MM.1S (cell line): ENCODE measurements around the gene ANKRD44.

Source experiments
- EZH2phosphoT487 ChIP-seq: fragments of 300-600 bp; sonication (generic); IDR thresholded peaks from 2 replicates; pipeline ENCODE4 v1.6.1; 2018; ENCODE audit warnings: antibody characterized with exemption, low read length
- TF ChIP-seq, protein P1 (sequence below): fragments of 300-600 bp; sonication (generic); IDR thresholded peaks from 2 replicates; pipeline ENCODE4 v1.5.1; 2016; ENCODE audit warnings: antibody characterized with exemption, low read length, mixed read lengths

DNA sequence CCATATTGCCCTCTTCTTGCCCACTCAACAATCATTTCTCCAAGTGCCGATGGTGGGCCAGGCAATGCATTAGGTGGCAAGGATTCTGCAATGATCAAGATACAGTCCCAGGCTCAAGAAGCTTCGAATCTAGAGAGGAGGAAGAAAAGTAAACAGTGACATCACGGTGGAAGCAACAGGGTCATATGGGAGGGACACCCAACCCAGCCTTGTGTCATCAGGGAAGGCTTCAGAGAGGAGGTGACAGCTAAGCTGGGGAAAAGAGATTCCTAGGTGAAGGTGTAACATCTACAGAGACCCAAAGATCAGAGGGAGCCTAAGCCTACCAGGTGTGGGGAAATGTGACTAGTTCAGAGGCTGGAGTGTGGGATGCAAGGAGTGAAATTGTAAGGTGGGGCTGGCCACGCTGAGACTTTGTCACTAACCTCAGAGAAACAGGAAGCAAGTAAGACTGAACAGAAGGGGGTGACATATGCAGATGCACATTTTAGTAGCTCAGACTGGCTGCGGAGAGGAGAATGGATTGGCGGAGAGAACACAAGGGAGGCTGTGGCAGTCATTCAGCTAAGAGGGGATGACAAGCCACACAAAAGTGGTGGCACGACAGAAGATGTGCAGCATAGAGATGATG is 104.9 kb downstream of the ANKRD44 start:
- TF ChIP-seq, protein P1, sequence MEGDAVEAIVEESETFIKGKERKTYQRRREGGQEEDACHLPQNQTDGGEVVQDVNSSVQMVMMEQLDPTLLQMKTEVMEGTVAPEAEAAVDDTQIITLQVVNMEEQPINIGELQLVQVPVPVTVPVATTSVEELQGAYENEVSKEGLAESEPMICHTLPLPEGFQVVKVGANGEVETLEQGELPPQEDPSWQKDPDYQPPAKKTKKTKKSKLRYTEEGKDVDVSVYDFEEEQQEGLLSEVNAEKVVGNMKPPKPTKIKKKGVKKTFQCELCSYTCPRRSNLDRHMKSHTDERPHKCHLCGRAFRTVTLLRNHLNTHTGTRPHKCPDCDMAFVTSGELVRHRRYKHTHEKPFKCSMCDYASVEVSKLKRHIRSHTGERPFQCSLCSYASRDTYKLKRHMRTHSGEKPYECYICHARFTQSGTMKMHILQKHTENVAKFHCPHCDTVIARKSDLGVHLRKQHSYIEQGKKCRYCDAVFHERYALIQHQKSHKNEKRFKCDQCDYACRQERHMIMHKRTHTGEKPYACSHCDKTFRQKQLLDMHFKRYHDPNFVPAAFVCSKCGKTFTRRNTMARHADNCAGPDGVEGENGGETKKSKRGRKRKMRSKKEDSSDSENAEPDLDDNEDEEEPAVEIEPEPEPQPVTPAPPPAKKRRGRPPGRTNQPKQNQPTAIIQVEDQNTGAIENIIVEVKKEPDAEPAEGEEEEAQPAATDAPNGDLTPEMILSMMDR = no peak
- no peak for TF ChIP-seq EZH2phosphoT487
